Neural cell (in vitro differentiated cells): ENCODE data around the gene NEUROD1. TPM values are rescaled to one million over a fixed set of nuclear protein-coding genes. Genes with fewer than 3 reads are reported as not detected.

Source experiments
- H2AFZ ChIP-seq: fragments of 200-600, 300-800 bp; sonication (generic), shearing (Covaris generic); 2 replicates; pipeline ENCODE4 v1.6.0; 2014; ENCODE audit warnings: low read depth, mild to moderate bottlenecking, antibody characterized with exemption, low read length, moderate library complexity
- H3F3A ChIP-seq: fragments of 200-600 bp; shearing (Covaris generic); 2 replicates; pipeline ENCODE4 v1.6.1; 2016; ENCODE audit warnings: mild to moderate bottlenecking, moderate library complexity, mixed read lengths, antibody characterized with exemption, low read length; ENCODE audit not compliant: insufficient read depth, poor library complexity, severe bottlenecking
- H3K27ac ChIP-seq: fragments of 200-600, 300-800 bp; sonication (generic), shearing (Covaris generic); 2 replicates; pipeline ENCODE4 v1.5.1; 2014; ENCODE audit warnings: mild to moderate bottlenecking, low read length, moderate library complexity
- H3K27me3 ChIP-seq: fragments of 300-800, 200-600 bp; sonication (generic), shearing (Covaris generic); 2 replicates; pipeline ENCODE4 v1.6.0; 2014; ENCODE audit warnings: mild to moderate bottlenecking, low read depth, low read length, moderate library complexity; ENCODE audit not compliant: insufficient read depth
- H3K36me3 ChIP-seq: fragments of 300-800, 200-600 bp; sonication (generic), shearing (Covaris generic); 2 replicates; pipeline ENCODE4 v1.5.1; 2014; ENCODE audit warnings: mild to moderate bottlenecking, antibody characterized with exemption, low read length, moderate library complexity; ENCODE audit not compliant: insufficient read depth
- H3K4me2 ChIP-seq: fragments of 300-800, 200-600 bp; sonication (generic), shearing (Covaris generic); 2 replicates; pipeline ENCODE4 v1.6.0; 2014; ENCODE audit warnings: mild to moderate bottlenecking, low read length
- H3K4me3 ChIP-seq: fragments of 300-800, 200-600 bp; sonication (generic), shearing (Covaris generic); 2 replicates; pipeline ENCODE4 v1.5.1; 2014; ENCODE audit warnings: mild to moderate bottlenecking, low read length, moderate library complexity
- H3K79me2 ChIP-seq: fragments of 200-600 bp; shearing (Covaris generic); replicated peaks from 2 replicates; pipeline ENCODE4 v1.6.0; 2014; ENCODE audit warnings: mild to moderate bottlenecking, low read length, moderate library complexity; ENCODE audit not compliant: insufficient read depth
- H3K9ac ChIP-seq: fragments of 300-800, 200-600 bp; sonication (generic), shearing (Covaris generic); 2 replicates; pipeline ENCODE4 v1.6.1; 2016; ENCODE audit warnings: mild to moderate bottlenecking, low read length, mixed read lengths
- H3K9me2 ChIP-seq: fragments of 200-600 bp; shearing (Covaris generic); 2 replicates; pipeline ENCODE4 v1.6.1; 2016; ENCODE audit warnings: mild to moderate bottlenecking, low read length, mixed read lengths; ENCODE audit not compliant: insufficient read depth
- H3K9me3 ChIP-seq: fragments of 200-600, 300-800 bp; sonication (generic), shearing (Covaris generic); 2 replicates; pipeline ENCODE4 v1.6.1; 2016; ENCODE audit warnings: mild to moderate bottlenecking, mixed run types, low read length, moderate library complexity, mixed read lengths
- H4K20me1 ChIP-seq: fragments of 200-600 bp; shearing (Covaris generic); 2 replicates; pipeline ENCODE4 v1.6.1; 2016; ENCODE audit warnings: mild to moderate bottlenecking, mixed run types; ENCODE audit not compliant: insufficient read depth
- CTCF ChIP-seq: fragments of 450-650 bp; IDR thresholded peaks from 2 replicates; pipeline ENCODE4 v1.5.1; 2014; ENCODE audit warnings: antibody characterized with exemption, mild to moderate bottlenecking, moderate library complexity; ENCODE audit not compliant: poor library complexity, severe bottlenecking
- EP300 ChIP-seq: fragments of 450-650 bp; conservative IDR thresholded peaks from 2 replicates; pipeline ENCODE4 v1.6.1; 2014; ENCODE audit warnings: antibody characterized with exemption, mild to moderate bottlenecking, moderate library complexity; ENCODE audit not compliant: poor library complexity, severe bottlenecking
- EZH2 ChIP-seq: fragments of 200-600, 300-800 bp; shearing (Covaris generic), sonication (generic); IDR thresholded peaks from 2 replicates; pipeline ENCODE4 v1.6.1; 2014; ENCODE audit warnings: antibody characterized with exemption, low read length, borderline replicate concordance, mild to moderate bottlenecking; ENCODE audit not compliant: insufficient read depth, poor library complexity, severe bottlenecking
- MXI1 ChIP-seq: fragments of 450-650 bp; conservative IDR thresholded peaks from 2 replicates; pipeline ENCODE4 v1.6.1; 2014; ENCODE audit warnings: antibody characterized with exemption, mild to moderate bottlenecking; ENCODE audit not compliant: poor library complexity, severe bottlenecking
- POLR2AphosphoS5 ChIP-seq: IDR thresholded peaks from 2 replicates; pipeline ENCODE4 v1.6.1; 2012
- RAD21 ChIP-seq: fragments of 450-650 bp; conservative IDR thresholded peaks from 2 replicates; pipeline ENCODE4 v1.6.1; 2014; ENCODE audit warnings: antibody characterized with exemption, mild to moderate bottlenecking, moderate library complexity
- REST ChIP-seq: IDR thresholded peaks from 2 replicates; pipeline ENCODE4 v1.6.1; 2012; ENCODE audit warnings: borderline replicate concordance
- SMC3 ChIP-seq: fragments of 450-650 bp; conservative IDR thresholded peaks from 2 replicates; pipeline ENCODE4 v1.6.1; 2014; ENCODE audit warnings: antibody characterized with exemption, mild to moderate bottlenecking, moderate library complexity; ENCODE audit not compliant: poor library complexity
- TAF1 ChIP-seq: IDR thresholded peaks from 2 replicates; pipeline ENCODE4 v1.6.1; 2012; ENCODE audit warnings: low read depth
- polyA plus RNA-seq: library from polyadenylated mRNA; depleted of rRNA; stranded (reverse); fragments of >200 nt; gene quantifications from 2 replicates; pipeline ENCODE4 v1.2.3, GENCODE V29; 2014

Gene NEUROD1
- polyA plus RNA-seq, 1 donor from 2014 or later: not detected

- Histone ChIP-seq H3F3A (no peaks in the 10 kb centered on the region), H2AFZ (no peak overlapping the region), H3K9ac (no peak overlapping the region), H3K4me3 (peak overlapping the region; percentile 64), H4K20me1 (no peaks in the 10 kb centered on the region), H3K36me3 (no peaks in the 10 kb centered on the region), H3K9me2 (no peaks in the 10 kb centered on the region), H3K4me2 (no peak overlapping the region), H3K79me2 (no peaks in the 10 kb centered on the region), H3K27me3 (peaks cover 52% of the 10 kb centered on the region), H3K27ac (no peak overlapping the region), H3K9me3 (no peaks in the 10 kb centered on the region)
- TF ChIP-seq RAD21 (no peak), REST (no peak), EP300 (no peak), MXI1 (no peak), POLR2AphosphoS5 (no peak), CTCF (no peak), TAF1 (no peak), EZH2 (no peak), SMC3 (no peak)
Measured at GRCh38 chr2:181657379-181657778, 22.9 kb downstream of the NEUROD1 start.

GRCh38 chr2:181656450-181657291 lies 23.6 kb downstream of the NEUROD1 start, which contains the start of gene CERKL:
TSS of gene CERKL (minus strand) at chr2:181657105. CDS start at chr2:181657006, 99 bp downstream.
- Histone ChIP-seq H3K9me3 (no peaks in the 10 kb centered on the region), H3K9ac (peak within 1 kb of the TSS; percentile 5), H4K20me1 (no peaks in the 10 kb centered on the region), H3F3A (no peaks in the 10 kb centered on the region), H3K79me2 (no peaks in the 10 kb centered on the region), H3K4me2 (peak within 1 kb of the TSS; percentile 10), H2AFZ (no peak within 1 kb of the TSS), H3K36me3 (no peaks in the 10 kb centered on the region), H3K4me3 (peak within 1 kb of the TSS; percentile 64), H3K27me3 (peaks cover 52% of the 10 kb centered on the region), H3K9me2 (no peaks in the 10 kb centered on the region), H3K27ac (no peak within 1 kb of the TSS)
- TF ChIP-seq EZH2 (no peak), TAF1 (no peak), SMC3 (no peak), MXI1 (no peak), POLR2AphosphoS5 (no peak), EP300 (no peak), CTCF (peak; percentile 22)
